HCT116 (cell line): ENCODE results near the gene LRP2. TPM values are rescaled to one million over a fixed set of nuclear protein-coding genes. Genes with fewer than 3 reads are reported as not detected.

ENCODE experiments used
- ATAC-seq: fragments of 200-7000 bp; cut with Tn5 transposase; 2 replicates; pipeline ENCODE4 v1.9.1; 2020; ENCODE audit warnings: mild to moderate bottlenecking, moderate library complexity
- BruUV-seq: library from RNA; stranded (reverse); fragments of 400-500 nt; replicated peaks from 2 replicates; lab custom pipeline; 2021; lab: Mats Ljungman, UMichigan
- CTCF ChIA-PET: fragments of 300-600 bp; sonication (Branson Sonifier 250); formaldehyde crosslinking; loops from one replicate; lab custom pipeline; 2021; ENCODE audit warnings: antibody characterized with exemption; lab: Charles Lee
- POLR2A ChIA-PET: fragments of 300-600, 350-600 bp; sonication (Branson Sonifier 250); formaldehyde crosslinking; loops from one replicate; lab custom pipeline; 2021; ENCODE audit warnings: antibody characterized with exemption; lab: Charles Lee
- RAD21 ChIA-PET, 2 experiments: fragments of 300-600 bp; sonication (Branson Sonifier 250); formaldehyde crosslinking; loops; one replicate each; lab custom pipeline; 2023; ENCODE audit warnings: low total read pairs in 2 of 2; ENCODE audit not compliant: uncharacterized antibody in 2 of 2, unreplicated experiment in 2 of 2, low non-redundant PET in 1 of 2; lab: Charles Lee
- DNase-seq: peaks from one replicate; pipeline ENCODE4 v3.0.0-alpha.2; 2010; ENCODE audit warnings: low read depth, low spot score
- H2AFZ ChIP-seq: fragments of 200-600 bp; shearing (Covaris generic), sonication (generic); 2 replicates; pipeline ENCODE4 v1.6.1; 2017; ENCODE audit warnings: low read depth, mixed run types, mixed read lengths, antibody characterized with exemption, low read length; ENCODE audit not compliant: poor library complexity, severe bottlenecking
- H3K27ac ChIP-seq: 2 replicates; pipeline ENCODE4 v1.5.1; 2012; ENCODE audit warnings: low read depth, low read length
- H3K27me3 ChIP-seq: fragments of 200-600 bp; sonication (generic); 2 replicates; pipeline ENCODE4 v1.6.1; 2016; ENCODE audit warnings: mixed run types, low read length, mixed read lengths; ENCODE audit not compliant: insufficient read depth
- H3K36me3 ChIP-seq, 2 experiments: fragments of 200-500 bp in 1 of 2; fragments of 200-600 bp in 1 of 2; sonication (Bioruptor generic) in 1 of 2; sonication (generic) in 1 of 2; 2 replicates each; pipeline versions ENCODE4 v1.5.1 to v1.6.1; 2014 to 2016; ENCODE audit warnings: low read length in 2 of 2, inconsistent platforms in 1 of 2, mixed read lengths in 1 of 2, mixed run types in 1 of 2; ENCODE audit not compliant: insufficient read depth in 2 of 2, control insufficient read depth in 1 of 2
- H3K4me1 ChIP-seq, 2 experiments: fragments of 200-600 bp in 1 of 2; sonication (generic) in 1 of 2; 2 replicates each; pipeline versions ENCODE4 v1.5.1 to v1.6.1; 2012 to 2017; ENCODE audit warnings: low read length in 2 of 2, inconsistent platforms in 1 of 2, mild to moderate bottlenecking in 1 of 2, mixed read lengths in 1 of 2, mixed run types in 1 of 2, moderate library complexity in 1 of 2; ENCODE audit not compliant: insufficient read depth in 2 of 2, control insufficient read depth in 1 of 2
- H3K4me2 ChIP-seq: fragments of 200-600 bp; sonication (generic); 2 replicates; pipeline ENCODE4 v1.6.1; 2017; ENCODE audit warnings: mixed run types, low read length, mixed read lengths
- H3K4me3 ChIP-seq, 2 experiments: fragments of 200-600 bp in 1 of 2; sonication (generic) in 1 of 2; replicated peaks in 1 of 2; 2 replicates each; pipeline ENCODE4 v1.5.1; 2011 to 2016; ENCODE audit warnings: low read length in 2 of 2, control low read depth in 1 of 2, low read depth in 1 of 2, mild to moderate bottlenecking in 1 of 2, mixed read lengths in 1 of 2, mixed run types in 1 of 2
- H3K79me2 ChIP-seq: fragments of 200-600 bp; sonication (generic); 2 replicates; pipeline ENCODE4 v1.6.1; 2017; ENCODE audit warnings: mild to moderate bottlenecking, mixed run types, low read length, moderate library complexity, mixed read lengths; ENCODE audit not compliant: insufficient read depth
- H3K9ac ChIP-seq: fragments of 200-600 bp; sonication (generic); 2 replicates; pipeline ENCODE4 v1.6.1; 2016; ENCODE audit warnings: low read length, mixed read lengths
- H3K9me2 ChIP-seq: fragments of 200-600 bp; sonication (generic), shearing (Covaris generic); 2 replicates; pipeline ENCODE4 v1.6.1; 2017; ENCODE audit warnings: mixed run types, mild to moderate bottlenecking, moderate library complexity; ENCODE audit not compliant: insufficient read depth
- H3K9me3 ChIP-seq, 2 experiments: fragments of 200-500 bp in 1 of 2; fragments of 200-600 bp in 1 of 2; sonication (Bioruptor generic) in 1 of 2; sonication (generic) in 1 of 2; 2 replicates each; pipeline ENCODE4 v1.6.1; 2014 to 2017; ENCODE audit warnings: low read length in 2 of 2, mixed read lengths in 2 of 2, inconsistent platforms in 1 of 2, low read depth in 1 of 2, mild to moderate bottlenecking in 1 of 2, mixed run types in 1 of 2, moderate library complexity in 1 of 2; ENCODE audit not compliant: control insufficient read depth in 1 of 2, insufficient read depth in 1 of 2
- H4K20me1 ChIP-seq: fragments of 200-600 bp; sonication (generic), shearing (Covaris generic); 2 replicates; pipeline ENCODE4 v1.6.1; 2017; ENCODE audit warnings: mixed run types, mild to moderate bottlenecking, moderate library complexity; ENCODE audit not compliant: insufficient read depth
- CBX3 ChIP-seq: IDR thresholded peaks from 2 replicates; pipeline ENCODE4 v1.6.1; 2012; ENCODE audit warnings: low read depth
- EGR1 ChIP-seq: IDR thresholded peaks from 2 replicates; pipeline ENCODE4 v1.6.1; 2012; ENCODE audit warnings: low read depth
- ELF1 ChIP-seq: IDR thresholded peaks from 2 replicates; pipeline ENCODE4 v1.6.1; 2012; ENCODE audit warnings: low read depth, borderline replicate concordance
- EZH2 ChIP-seq: fragments of 200-600 bp; sonication (generic); IDR thresholded peaks from 2 replicates; pipeline ENCODE4 v1.6.1; 2017; ENCODE audit warnings: antibody characterized with exemption, mixed run types
- EZH2phosphoT487 ChIP-seq: fragments of 200-600 bp; IDR thresholded peaks from 2 replicates; pipeline ENCODE4 v1.6.1; 2018; ENCODE audit warnings: antibody characterized with exemption, borderline replicate concordance
- JUND ChIP-seq: IDR thresholded peaks from 2 replicates; pipeline ENCODE4 v1.6.1; 2012
- RAD21 ChIP-seq: IDR thresholded peaks from 2 replicates; pipeline ENCODE4 v1.6.1; 2012; ENCODE audit warnings: low read depth, mild to moderate bottlenecking
- SIN3A ChIP-seq: IDR thresholded peaks from 2 replicates; pipeline ENCODE4 v1.6.1; 2012; ENCODE audit warnings: low read depth
- YY1 ChIP-seq: IDR thresholded peaks from 2 replicates; pipeline ENCODE4 v1.6.1; 2011; ENCODE audit warnings: low read length, low read depth, moderate library complexity, mild to moderate bottlenecking; ENCODE audit not compliant: insufficient replicate concordance; ENCODE audit errors: extremely low read depth
- ZNF274 ChIP-seq: fragments of 200-500 bp; sonication (Bioruptor generic); IDR thresholded peaks from 2 replicates; pipeline ENCODE4 v1.6.1; 2014; ENCODE audit warnings: mild to moderate bottlenecking, low read depth, low read length, inconsistent platforms
- intact Hi-C: fragments of 100-400 bp; cut with micrococcal nuclease; formaldehyde crosslinking; loops from 2 replicates; pipeline ENCODE4 v1.10.0; 2022
- total RNA-seq: library from RNA; stranded (reverse); gene quantifications from one replicate; pipeline ENCODE4 v1.2.1, GENCODE V29; 2021; ENCODE audit not compliant: unreplicated experiment
- TF ChIP-seq, protein P1 (sequence below): IDR thresholded peaks from 2 replicates; pipeline ENCODE4 v1.6.1; 2012
- TF ChIP-seq, protein P2 (sequence below), 3 experiments: fragments of 200-600 bp in 1 of 3; sonication (generic) in 1 of 3; IDR thresholded peaks in 2 of 3; conservative IDR thresholded peaks in 1 of 3; 2 replicates each; pipeline ENCODE4 v1.5.1; 2012 to 2017; ENCODE audit warnings: low read depth in 2 of 3, low read length in 2 of 3, antibody characterized with exemption in 1 of 3, borderline replicate concordance in 1 of 3, control low read depth in 1 of 3, mild to moderate bottlenecking in 1 of 3, mixed read lengths in 1 of 3, mixed run types in 1 of 3, moderate library complexity in 1 of 3; ENCODE audit not compliant: insufficient read depth in 1 of 3
- TF ChIP-seq, protein P3 (sequence below): IDR thresholded peaks from 2 replicates; pipeline ENCODE4 v1.6.1; 2011; ENCODE audit warnings: mild to moderate bottlenecking, low read length, moderate library complexity; ENCODE audit not compliant: insufficient replicate concordance; ENCODE audit errors: extremely low read depth

The LRP2 gene
- total RNA-seq, 1 experiment from 2014 or later, result 0.20 TPM

DNA sequence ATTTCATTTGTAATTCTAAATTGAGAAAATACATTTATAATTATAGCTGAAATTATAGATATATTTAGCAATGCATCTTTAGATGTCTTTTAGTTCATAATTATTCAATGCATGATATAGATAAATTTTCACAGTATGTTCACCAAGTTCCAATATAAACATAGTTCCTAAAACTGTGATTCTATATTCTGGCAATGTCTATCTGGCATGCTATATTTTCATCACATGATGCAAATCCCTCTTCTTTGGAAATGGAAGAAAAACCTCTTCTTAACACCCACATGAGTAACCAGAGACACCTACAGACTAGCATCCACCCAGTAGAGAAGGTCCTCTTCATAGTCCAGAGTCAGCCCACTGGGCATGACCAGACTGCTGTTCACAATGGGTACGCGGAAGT is 157.2 kb downstream of the LRP2 start:
- no peak overlapping the region for H3K9ac ChIP-seq
- H3K9me2 ChIP-seq, result no peaks in the 10 kb centered on the region
- TF ChIP-seq CBX3 (no peak), EZH2phosphoT487 (no peak), SIN3A (no peak), RAD21 (no peak), YY1 (no peak), EGR1 (no peak), ELF1 (no peak), EZH2 (no peak), JUND (no peak), ZNF274 (no peak)
- TF ChIP-seq, protein P1, sequence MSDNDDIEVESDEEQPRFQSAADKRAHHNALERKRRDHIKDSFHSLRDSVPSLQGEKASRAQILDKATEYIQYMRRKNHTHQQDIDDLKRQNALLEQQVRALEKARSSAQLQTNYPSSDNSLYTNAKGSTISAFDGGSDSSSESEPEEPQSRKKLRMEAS, result no peak
- TF ChIP-seq, protein P2, sequence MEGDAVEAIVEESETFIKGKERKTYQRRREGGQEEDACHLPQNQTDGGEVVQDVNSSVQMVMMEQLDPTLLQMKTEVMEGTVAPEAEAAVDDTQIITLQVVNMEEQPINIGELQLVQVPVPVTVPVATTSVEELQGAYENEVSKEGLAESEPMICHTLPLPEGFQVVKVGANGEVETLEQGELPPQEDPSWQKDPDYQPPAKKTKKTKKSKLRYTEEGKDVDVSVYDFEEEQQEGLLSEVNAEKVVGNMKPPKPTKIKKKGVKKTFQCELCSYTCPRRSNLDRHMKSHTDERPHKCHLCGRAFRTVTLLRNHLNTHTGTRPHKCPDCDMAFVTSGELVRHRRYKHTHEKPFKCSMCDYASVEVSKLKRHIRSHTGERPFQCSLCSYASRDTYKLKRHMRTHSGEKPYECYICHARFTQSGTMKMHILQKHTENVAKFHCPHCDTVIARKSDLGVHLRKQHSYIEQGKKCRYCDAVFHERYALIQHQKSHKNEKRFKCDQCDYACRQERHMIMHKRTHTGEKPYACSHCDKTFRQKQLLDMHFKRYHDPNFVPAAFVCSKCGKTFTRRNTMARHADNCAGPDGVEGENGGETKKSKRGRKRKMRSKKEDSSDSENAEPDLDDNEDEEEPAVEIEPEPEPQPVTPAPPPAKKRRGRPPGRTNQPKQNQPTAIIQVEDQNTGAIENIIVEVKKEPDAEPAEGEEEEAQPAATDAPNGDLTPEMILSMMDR (IDR thresholded peaks at IDR 0.05 in 2 of 3, conservative IDR thresholded peaks at IDR 0.05 in 1 of 3; ENCODE audit: borderline replicate concordance in 1 of 3, insufficient read depth in 1 of 3, low read depth in 2 of 3, low read length in 2 of 3), result no peak
- TF ChIP-seq, protein P3, sequence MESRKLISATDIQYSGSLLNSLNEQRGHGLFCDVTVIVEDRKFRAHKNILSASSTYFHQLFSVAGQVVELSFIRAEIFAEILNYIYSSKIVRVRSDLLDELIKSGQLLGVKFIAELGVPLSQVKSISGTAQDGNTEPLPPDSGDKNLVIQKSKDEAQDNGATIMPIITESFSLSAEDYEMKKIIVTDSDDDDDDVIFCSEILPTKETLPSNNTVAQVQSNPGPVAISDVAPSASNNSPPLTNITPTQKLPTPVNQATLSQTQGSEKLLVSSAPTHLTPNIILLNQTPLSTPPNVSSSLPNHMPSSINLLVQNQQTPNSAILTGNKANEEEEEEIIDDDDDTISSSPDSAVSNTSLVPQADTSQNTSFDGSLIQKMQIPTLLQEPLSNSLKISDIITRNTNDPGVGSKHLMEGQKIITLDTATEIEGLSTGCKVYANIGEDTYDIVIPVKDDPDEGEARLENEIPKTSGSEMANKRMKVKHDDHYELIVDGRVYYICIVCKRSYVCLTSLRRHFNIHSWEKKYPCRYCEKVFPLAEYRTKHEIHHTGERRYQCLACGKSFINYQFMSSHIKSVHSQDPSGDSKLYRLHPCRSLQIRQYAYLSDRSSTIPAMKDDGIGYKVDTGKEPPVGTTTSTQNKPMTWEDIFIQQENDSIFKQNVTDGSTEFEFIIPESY, result no peak
- no peaks in the 10 kb centered on the region for H3K79me2 ChIP-seq
- H3K4me1 ChIP-seq, result no peaks in the 10 kb centered on the region
- ATAC-seq, result no peak
- ChIA-PET CTCF (interaction anchor here (1.7 kb wide), 1 partner anchor 16 kb away, joined by 7 read pairs; no protein-coding TSS in a partner anchor), POLR2A (no interaction called here), RAD21 (no interaction called here)
- H3K9me3 ChIP-seq, result no peaks in the 10 kb centered on the region
- H4K20me1 ChIP-seq, result no peaks in the 10 kb centered on the region
- no peak overlapping the region for H3K4me2 ChIP-seq
- intact Hi-C loops, result no loop called here
- H3K27ac ChIP-seq, result no peak overlapping the region
- H3K4me3 ChIP-seq, result no peak overlapping the region
- BruUV-seq, result no TSS peak
- H2AFZ ChIP-seq, result no peak overlapping the region
- H3K27me3 ChIP-seq, result no peaks in the 10 kb centered on the region
- DNase-seq, result no peak
- H3K36me3 ChIP-seq, result no peaks in the 10 kb centered on the region
